ENCODE data around the gene FHIT.

FHIT gene

GRCh38 chr3:60810881-60811280 is 440.4 kb downstream of the FHIT start:
- no peak for TF ChIP-seq Cebpa-rat (IDR thresholded peaks at IDR 0.05)
- Histone ChIP-seq H4K20me1 (no peaks in the 10 kb centered on the region), H3K4me1 (no peaks in the 10 kb centered on the region), H3K4me3 (no peak overlapping the region), H3K27me3 (no peaks in the 10 kb centered on the region), H3K9ac (no peak overlapping the region), H3K27ac (no peak overlapping the region), H3K36me3 (no peaks in the 10 kb centered on the region), H3K4me2 (no peak overlapping the region), H3K9me3 (no peaks in the 10 kb centered on the region)

- Histone ChIP-seq H4K20me1 (no peaks in the 10 kb centered on the region), H3K9me3 (no peaks in the 10 kb centered on the region), H3K27ac (no peak overlapping the region), H3K4me3 (no peak overlapping the region), H3K36me3 (no peaks in the 10 kb centered on the region), H3K4me2 (no peak overlapping the region), H3K27me3 (no peaks in the 10 kb centered on the region), H3K4me1 (no peaks in the 10 kb centered on the region), H3K9ac (no peak overlapping the region)
- no peak for TF ChIP-seq Cebpa-rat (IDR thresholded peaks at IDR 0.05)
Observed at GRCh38 chr3:60809857-60810610, 441.2 kb downstream of the FHIT start.

- Histone ChIP-seq H3K27ac (no peak overlapping the region), H3K9ac (no peak overlapping the region), H3K4me2 (no peak overlapping the region), H3K36me3 (no peaks in the 10 kb centered on the region), H3K4me3 (no peak overlapping the region), H3K9me3 (no peaks in the 10 kb centered on the region), H3K4me1 (no peaks in the 10 kb centered on the region), H3K27me3 (no peaks in the 10 kb centered on the region), H4K20me1 (no peaks in the 10 kb centered on the region)
- no peak for TF ChIP-seq Cebpa-rat (IDR thresholded peaks at IDR 0.05)
Observed at GRCh38 chr3:60803216-60804173, 447.8 kb downstream of the FHIT start.

- H3K9ac ChIP-seq: no peak overlapping the region
- TF ChIP-seq Cebpa-rat (IDR thresholded peaks at IDR 0.05): no peak
- no peak overlapping the region for H3K27ac ChIP-seq
- no peak overlapping the region for H3K4me3 ChIP-seq
- H3K27me3 ChIP-seq: no peaks in the 10 kb centered on the region
- no peaks in the 10 kb centered on the region for H4K20me1 ChIP-seq
- no peaks in the 10 kb centered on the region for H3K4me1 ChIP-seq
- no peaks in the 10 kb centered on the region for H3K9me3 ChIP-seq
- H3K36me3 ChIP-seq: no peaks in the 10 kb centered on the region
- H3K4me2 ChIP-seq: no peak overlapping the region
Observed at GRCh38 chr3:60801307-60801706, 449.9 kb downstream of the FHIT start.

- Histone ChIP-seq H3K9me3 (no peaks in the 10 kb centered on the region), H3K27ac (no peak overlapping the region), H3K36me3 (no peaks in the 10 kb centered on the region), H3K9ac (no peak overlapping the region), H3K27me3 (no peaks in the 10 kb centered on the region), H3K4me1 (no peaks in the 10 kb centered on the region), H3K4me2 (no peak overlapping the region), H4K20me1 (no peaks in the 10 kb centered on the region), H3K4me3 (no peak overlapping the region)
- no peak for TF ChIP-seq Cebpa-rat (IDR thresholded peaks at IDR 0.05)
Observed at GRCh38 chr3:60798456-60798855, 452.8 kb downstream of the FHIT start.

GRCh38 chr3:60792249-60792852 is 458.9 kb downstream of the FHIT start:
- H4K20me1 ChIP-seq: no peaks in the 10 kb centered on the region
- no peak overlapping the region for H3K27ac ChIP-seq
- H3K36me3 ChIP-seq: no peaks in the 10 kb centered on the region
- no peaks in the 10 kb centered on the region for H3K27me3 ChIP-seq
- no peaks in the 10 kb centered on the region for H3K4me1 ChIP-seq
- H3K9ac ChIP-seq: no peak overlapping the region
- TF ChIP-seq Cebpa-rat (IDR thresholded peaks at IDR 0.05): no peak
- H3K4me3 ChIP-seq: no peak overlapping the region
- H3K4me2 ChIP-seq: no peak overlapping the region
- no peaks in the 10 kb centered on the region for H3K9me3 ChIP-seq

- Histone ChIP-seq H3K27me3 (no peaks in the 10 kb centered on the region), H3K27ac (no peak overlapping the region), H3K4me3 (no peak overlapping the region), H3K9me3 (no peaks in the 10 kb centered on the region), H3K9ac (no peak overlapping the region), H3K4me2 (no peak overlapping the region), H3K4me1 (no peaks in the 10 kb centered on the region), H3K36me3 (no peaks in the 10 kb centered on the region), H4K20me1 (no peaks in the 10 kb centered on the region)
- no peak for TF ChIP-seq Cebpa-rat (IDR thresholded peaks at IDR 0.05)
Observed at GRCh38 chr3:60788185-60788584, 463.1 kb downstream of the FHIT start.

- Histone ChIP-seq H3K9me3 (peaks cover 19% of the 10 kb centered on the region), H3K27me3 (no peaks in the 10 kb centered on the region), H3K36me3 (no peaks in the 10 kb centered on the region), H3K27ac (no peak overlapping the region), H3K4me3 (no peak overlapping the region), H3K4me2 (no peak overlapping the region), H3K9ac (no peak overlapping the region), H4K20me1 (no peaks in the 10 kb centered on the region), H3K4me1 (no peaks in the 10 kb centered on the region)
- no peak for TF ChIP-seq Cebpa-rat (IDR thresholded peaks at IDR 0.05)
Observed at GRCh38 chr3:60781935-60782334, 469.3 kb downstream of the FHIT start.

GRCh38 chr3:60779637-60780036 is 471.6 kb downstream of the FHIT start:
- Histone ChIP-seq H4K20me1 (no peaks in the 10 kb centered on the region), H3K9me3 (peaks cover 27% of the 10 kb centered on the region), H3K4me1 (no peaks in the 10 kb centered on the region), H3K27me3 (no peaks in the 10 kb centered on the region), H3K36me3 (no peaks in the 10 kb centered on the region), H3K27ac (no peak overlapping the region), H3K9ac (no peak overlapping the region), H3K4me3 (no peak overlapping the region), H3K4me2 (no peak overlapping the region)
- no peak for TF ChIP-seq Cebpa-rat (IDR thresholded peaks at IDR 0.05)

GRCh38 chr3:60775985-60776384 is 475.3 kb downstream of the FHIT start:
- Histone ChIP-seq H3K36me3 (no peaks in the 10 kb centered on the region), H3K27me3 (no peaks in the 10 kb centered on the region), H3K9me3 (peaks cover 16% of the 10 kb centered on the region), H3K4me2 (no peak overlapping the region), H3K9ac (no peak overlapping the region), H3K4me1 (no peaks in the 10 kb centered on the region), H4K20me1 (no peaks in the 10 kb centered on the region), H3K27ac (no peak overlapping the region), H3K4me3 (no peak overlapping the region)
- no peak for TF ChIP-seq Cebpa-rat (IDR thresholded peaks at IDR 0.05)

Measured in BLaER1 (cell line).